ENCODE data around the gene NLRP14.

NLRP14 gene

GRCh38 chr11:7050191-7050590 lies 29.9 kb downstream of the NLRP14 start:
- DNase-seq (ENCODE audit: low read depth in 2 of 2): no peak

- DNase-seq (ENCODE audit: low read depth in 2 of 2): no peak
Observed at GRCh38 chr11:7056828-7057513, 36.7 kb downstream of the NLRP14 start.

- no peak for DNase-seq (ENCODE audit: low read depth in 2 of 2)
Observed at GRCh38 chr11:7057641-7058040, 37.4 kb downstream of the NLRP14 start.

- no peak for DNase-seq (ENCODE audit: low read depth in 2 of 2)
Observed at GRCh38 chr11:7060868-7061267, 40.6 kb downstream of the NLRP14 start.

- DNase-seq (ENCODE audit: low read depth in 2 of 2): no peak
Observed at GRCh38 chr11:7062534-7062933, 42.3 kb downstream of the NLRP14 start.

GRCh38 chr11:7072401-7073028 lies 52.2 kb downstream of the NLRP14 start:
- no peak for DNase-seq (ENCODE audit: low read depth in 2 of 2)

- no peak for DNase-seq (ENCODE audit: low read depth in 2 of 2)
Observed at GRCh38 chr11:7077101-7077500, 56.8 kb downstream of the NLRP14 start.

- DNase-seq (ENCODE audit: low read depth in 2 of 2): no peak
Observed at GRCh38 chr11:7079545-7080135, 59.4 kb downstream of the NLRP14 start.

GRCh38 chr11:7080900-7081299 lies 60.6 kb downstream of the NLRP14 start:
- DNase-seq (ENCODE audit: low read depth in 2 of 2): no peak

- DNase-seq (ENCODE audit: low read depth in 2 of 2): no peak
Observed at GRCh38 chr11:7081441-7081840, 61.2 kb downstream of the NLRP14 start.

- DNase-seq (ENCODE audit: low read depth in 2 of 2): no peak
Observed at GRCh38 chr11:7088921-7089320, 68.6 kb downstream of the NLRP14 start, which contains the start of gene RBMXL2. Gene RBMXL2 (plus strand): TSS chr11:7088998. CDS start chr11:7089121, 123 bp downstream.

- no peak for DNase-seq (ENCODE audit: low read depth in 2 of 2)
Observed at GRCh38 chr11:7089328-7090251, 69.3 kb downstream of the NLRP14 start.

GRCh38 chr11:7098235-7098832 lies 78.1 kb downstream of the NLRP14 start:
- DNase-seq (ENCODE audit: low read depth in 2 of 2): peak; percentile 2 to 13

- DNase-seq (ENCODE audit: low read depth in 2 of 2): peak; percentile 1 to 10
Observed at GRCh38 chr11:7115780-7116179, 95.5 kb downstream of the NLRP14 start.

GRCh38 chr11:7116370-7116769 lies 96.1 kb downstream of the NLRP14 start:
- no peak for DNase-seq (ENCODE audit: low read depth in 2 of 2)

All from fibroblast of skin of left biceps (primary cell).